Mesenchymal stem cell (in vitro differentiated cells and primary cell): ENCODE data around the gene ATP2C1.
A peak's percentile ranks its signal among the peaks of the same experiment; 100 is the strongest.

Source experiments
- DNase-seq: peaks from one replicate; pipeline ENCODE4 v3.0.0-alpha.2; 2013
- H2AFZ ChIP-seq: one replicate; pipeline ENCODE4 v1.6.1; 2013; ENCODE audit warnings: low read depth, mild to moderate bottlenecking, control low read depth, inconsistent platforms, low read length, moderate library complexity
- H2AK5ac ChIP-seq: 2 replicates; pipeline ENCODE4 v1.6.1; 2013; ENCODE audit warnings: low read length, moderate library complexity, mild to moderate bottlenecking, inconsistent platforms; ENCODE audit not compliant: severe bottlenecking
- H2BK120ac ChIP-seq: one replicate; pipeline ENCODE4 v1.6.1; 2013; ENCODE audit warnings: low read depth, mild to moderate bottlenecking, inconsistent platforms, low read length, moderate library complexity
- H2BK12ac ChIP-seq, 2 experiments: one replicate each; pipeline ENCODE4 v1.6.1; 2013; ENCODE audit warnings: inconsistent platforms in 2 of 2, low read length in 2 of 2, mild to moderate bottlenecking in 2 of 2, moderate library complexity in 2 of 2, control low read depth in 1 of 2
- H2BK15ac ChIP-seq: one replicate; pipeline ENCODE4 v1.6.1; 2013; ENCODE audit warnings: mild to moderate bottlenecking, low read depth, inconsistent platforms; ENCODE audit not compliant: poor library complexity, severe bottlenecking
- H2BK5ac ChIP-seq: 2 replicates; pipeline ENCODE4 v1.6.1; 2013; ENCODE audit warnings: low read depth, mild to moderate bottlenecking, low read length, control low read depth, inconsistent platforms; ENCODE audit not compliant: poor library complexity, severe bottlenecking
- H3K14ac ChIP-seq, 2 experiments: one replicate each; pipeline ENCODE4 v1.6.1; 2013; ENCODE audit warnings: inconsistent platforms in 2 of 2, low read length in 2 of 2, control low read depth in 1 of 2, mild to moderate bottlenecking in 1 of 2, moderate library complexity in 1 of 2
- H3K18ac ChIP-seq, 2 experiments: one replicate each; pipeline ENCODE4 v1.6.1; 2013; ENCODE audit warnings: inconsistent platforms in 2 of 2, low read length in 2 of 2, control low read depth in 1 of 2, low read depth in 1 of 2, mild to moderate bottlenecking in 1 of 2
- H3K23ac ChIP-seq, 2 experiments: one replicate each; pipeline ENCODE4 v1.6.1; 2013; ENCODE audit warnings: inconsistent platforms in 2 of 2, low read length in 2 of 2, mild to moderate bottlenecking in 2 of 2, moderate library complexity in 2 of 2, control low read depth in 1 of 2
- H3K27ac ChIP-seq: 2 replicates; pipeline ENCODE4 v1.5.1; 2013; ENCODE audit warnings: mild to moderate bottlenecking, moderate library complexity, low read length, control low read depth, inconsistent platforms; ENCODE audit not compliant: poor library complexity, severe bottlenecking
- H3K27me3 ChIP-seq, 2 experiments: 2 replicates each; pipeline versions ENCODE4 v1.6.1 to v1.7.0; 2013; ENCODE audit warnings: low read length in 2 of 2, mild to moderate bottlenecking in 2 of 2, moderate library complexity in 2 of 2, control low read depth in 1 of 2, inconsistent platforms in 1 of 2; ENCODE audit not compliant: control insufficient read depth in 1 of 2, insufficient read depth in 1 of 2
- H3K36me3 ChIP-seq, 2 experiments: 2 replicates each; pipeline versions ENCODE4 v1.6.1 to v1.7.0; 2013; ENCODE audit warnings: low read length in 2 of 2, control low read depth in 1 of 2, inconsistent platforms in 1 of 2, low read depth in 1 of 2, mild to moderate bottlenecking in 1 of 2; ENCODE audit not compliant: insufficient read depth in 2 of 2, control insufficient read depth in 1 of 2
- H3K4ac ChIP-seq, 2 experiments: one replicate each; pipeline ENCODE4 v1.6.1; 2013; ENCODE audit warnings: inconsistent platforms in 2 of 2, low read length in 2 of 2, mild to moderate bottlenecking in 2 of 2, moderate library complexity in 2 of 2, control low read depth in 1 of 2, low read depth in 1 of 2
- H3K4me1 ChIP-seq: 2 replicates; pipeline ENCODE4 v1.6.1; 2013; ENCODE audit warnings: low read depth, low read length, control low read depth; ENCODE audit not compliant: control insufficient read depth, insufficient read depth
- H3K4me2 ChIP-seq: 2 replicates; pipeline ENCODE4 v1.6.1; 2013; ENCODE audit warnings: low read length, mild to moderate bottlenecking, inconsistent platforms; ENCODE audit not compliant: poor library complexity, severe bottlenecking
- H3K4me3 ChIP-seq, 2 experiments: 2 replicates each; pipeline versions ENCODE4 v1.5.1 to v1.7.0; 2013; ENCODE audit warnings: low read length in 2 of 2, mild to moderate bottlenecking in 2 of 2, control low read depth in 1 of 2, low read depth in 1 of 2; ENCODE audit not compliant: insufficient read depth in 1 of 2
- H3K79me1 ChIP-seq: replicated peaks from 2 replicates; pipeline ENCODE4 v1.6.1; 2013; ENCODE audit warnings: mild to moderate bottlenecking, control low read depth, low read length, inconsistent platforms; ENCODE audit not compliant: poor library complexity, severe bottlenecking
- H3K9ac ChIP-seq: 2 replicates; pipeline ENCODE4 v1.7.0; 2013; ENCODE audit warnings: mild to moderate bottlenecking, low read length, moderate library complexity
- H3K9me3 ChIP-seq: 2 replicates; pipeline ENCODE4 v1.7.0; 2013; ENCODE audit warnings: mild to moderate bottlenecking, low read length; ENCODE audit not compliant: control insufficient read depth
- H4K8ac ChIP-seq: one replicate; pipeline ENCODE4 v1.6.1; 2013; ENCODE audit warnings: inconsistent platforms, mild to moderate bottlenecking, low read length, moderate library complexity
- H4K91ac ChIP-seq: one replicate; pipeline ENCODE4 v1.6.1; 2013; ENCODE audit warnings: mild to moderate bottlenecking, low read length, inconsistent platforms
- WGBS: methylation state at CpG from one replicate; pipeline ENCODE4 v1.1.7; 2013; ENCODE audit warnings: mixed read lengths; 5-methylcytosine and 5-hydroxymethylcytosine counted together

ATP2C1 gene

DNA sequence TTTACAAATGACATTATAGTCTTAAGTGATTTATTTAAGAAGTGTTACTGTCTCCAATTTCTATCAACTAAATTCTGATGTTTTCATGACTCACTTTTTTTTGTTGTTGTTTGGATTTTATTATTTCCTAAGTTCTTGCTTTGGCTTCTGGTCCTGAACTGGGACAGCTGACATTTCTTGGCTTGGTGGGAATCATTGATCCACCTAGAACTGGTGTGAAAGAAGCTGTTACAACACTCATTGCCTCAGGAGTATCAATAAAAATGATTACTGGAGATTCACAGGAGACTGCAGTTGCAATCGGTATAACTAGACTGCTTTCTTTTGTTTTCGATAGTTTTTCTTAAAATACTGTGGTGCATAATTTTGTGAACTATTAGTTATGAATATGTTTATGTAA, 85.2 kb downstream of the ATP2C1 start:
- Histone ChIP-seq H3K79me1 (peaks cover 11% of the 10 kb centered on the region), H3K4me1 (no peaks in the 10 kb centered on the region), H2BK120ac (no peak overlapping the region), H2AFZ (no peak overlapping the region), H3K4ac (no peak overlapping the region), H3K27me3 (no peaks in the 10 kb centered on the region), H2BK12ac (no peak overlapping the region), H2BK5ac (no peak overlapping the region), H3K4me2 (no peak overlapping the region), H3K18ac (no peak overlapping the region), H4K8ac (no peak overlapping the region), H3K23ac (no peak overlapping the region), H3K14ac (no peak overlapping the region), H2AK5ac (no peak overlapping the region), H4K91ac (no peak overlapping the region), H2BK15ac (no peak overlapping the region), H3K27ac (no peak overlapping the region), H3K9ac (peak overlapping the region; percentile 38), H3K4me3 (no peak overlapping the region), H3K36me3 (peaks cover 6 to 57% of the 10 kb centered on the region in 2 experiments), H3K9me3 (no peaks in the 10 kb centered on the region)
- 96% methylated on average over 2 of the region's 2 CpGs for WGBS
- DNase-seq: no peak

GRCh38 chr3:130981469-130981868, 87.6 kb downstream of the ATP2C1 start:
- Histone ChIP-seq H3K4ac (no peak overlapping the region), H2AK5ac (no peak overlapping the region), H3K4me1 (no peaks in the 10 kb centered on the region), H3K9ac (no peak overlapping the region), H3K79me1 (peaks cover 8% of the 10 kb centered on the region), H2AFZ (no peak overlapping the region), H3K27me3 (no peaks in the 10 kb centered on the region), H3K36me3 (peaks cover 3 to 41% of the 10 kb centered on the region in 2 experiments), H3K4me2 (no peak overlapping the region), H2BK120ac (no peak overlapping the region), H3K4me3 (no peak overlapping the region), H4K91ac (no peak overlapping the region), H3K18ac (no peak overlapping the region), H2BK5ac (no peak overlapping the region), H3K14ac (no peak overlapping the region), H2BK15ac (no peak overlapping the region), H3K23ac (no peak overlapping the region), H2BK12ac (no peak overlapping the region), H4K8ac (no peak overlapping the region), H3K9me3 (no peaks in the 10 kb centered on the region), H3K27ac (no peak overlapping the region)
- 100% methylated on average over 1 of the region's 2 CpGs for WGBS
- no peak for DNase-seq

GRCh38 chr3:130990282-130990681, 96.4 kb downstream of the ATP2C1 start:
- Histone ChIP-seq H3K27me3 (no peaks in the 10 kb centered on the region), H3K9me3 (no peaks in the 10 kb centered on the region), H2BK5ac (no peak overlapping the region), H3K18ac (no peak overlapping the region), H4K8ac (no peak overlapping the region), H2AFZ (no peak overlapping the region), H4K91ac (no peak overlapping the region), H3K36me3 (peaks cover 13 to 38% of the 10 kb centered on the region in 2 experiments), H3K9ac (no peak overlapping the region), H3K4ac (no peak overlapping the region), H3K79me1 (peaks cover 11% of the 10 kb centered on the region), H3K27ac (no peak overlapping the region), H2AK5ac (no peak overlapping the region), H3K14ac (no peak overlapping the region), H2BK15ac (no peak overlapping the region), H3K4me1 (no peaks in the 10 kb centered on the region), H2BK120ac (no peak overlapping the region), H2BK12ac (no peak overlapping the region), H3K23ac (no peak overlapping the region), H3K4me3 (no peak overlapping the region), H3K4me2 (no peak overlapping the region)
- DNase-seq: no peak
- 71% methylated on average over 5 of the region's 5 CpGs for WGBS

DNA sequence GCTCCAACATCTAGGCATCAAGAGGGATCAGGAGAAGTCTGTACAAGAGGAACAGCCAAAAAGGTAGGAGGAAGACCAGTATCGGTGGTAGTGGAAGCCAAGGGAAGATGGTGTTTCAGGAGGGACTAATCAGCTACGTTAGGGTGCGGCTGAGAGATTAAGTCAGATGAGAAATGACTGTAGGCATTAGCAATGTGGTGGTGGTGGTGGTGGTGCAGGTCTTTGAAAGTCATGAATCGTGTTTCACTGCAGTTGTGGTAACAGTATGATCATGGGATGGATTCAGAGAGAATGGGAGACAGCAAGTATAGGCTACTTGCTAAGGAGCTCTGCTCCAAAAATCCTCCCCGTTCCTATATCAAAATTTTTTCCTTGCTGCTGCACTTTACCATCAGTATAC, 97.2 kb downstream of the ATP2C1 start:
- Histone ChIP-seq H2AFZ (no peak overlapping the region), H3K4me3 (no peak overlapping the region), H3K4me1 (no peaks in the 10 kb centered on the region), H2BK5ac (no peak overlapping the region), H2BK15ac (no peak overlapping the region), H3K9ac (no peak overlapping the region), H3K79me1 (peaks cover 13% of the 10 kb centered on the region), H3K9me3 (no peaks in the 10 kb centered on the region), H2AK5ac (no peak overlapping the region), H3K23ac (peak overlapping the region in 1 of 2 experiments; percentile 81), H2BK120ac (no peak overlapping the region), H3K18ac (no peak overlapping the region), H3K14ac (no peak overlapping the region), H3K36me3 (peaks cover 17 to 45% of the 10 kb centered on the region in 2 experiments), H2BK12ac (no peak overlapping the region), H3K27me3 (no peaks in the 10 kb centered on the region), H4K91ac (no peak overlapping the region), H3K4me2 (no peak overlapping the region), H3K4ac (no peak overlapping the region), H3K27ac (no peak overlapping the region), H4K8ac (no peak overlapping the region)
- 90% methylated on average over 4 of the region's 5 CpGs for WGBS
- DNase-seq: no peak
